Stimulated activated CD8-positive, alpha-beta memory T cell treated with anti-CD3 and anti-CD28 coated beads, Interleukin-12 subunit alpha, Interleukin-12 subunit beta, amount 100 ng/mL, for 1 hour (primary cell): ENCODE results near the gene PGLYRP3.

Experiments used
- DNase-seq: peaks from one replicate; pipeline ENCODE4 v3.0.0-alpha.2; 2020; ENCODE audit warnings: low read depth

The PGLYRP3 gene

GRCh38 chr1:153260585-153261280, 52.0 kb downstream of the PGLYRP3 start:
- DNase-seq = no peak

DNA sequence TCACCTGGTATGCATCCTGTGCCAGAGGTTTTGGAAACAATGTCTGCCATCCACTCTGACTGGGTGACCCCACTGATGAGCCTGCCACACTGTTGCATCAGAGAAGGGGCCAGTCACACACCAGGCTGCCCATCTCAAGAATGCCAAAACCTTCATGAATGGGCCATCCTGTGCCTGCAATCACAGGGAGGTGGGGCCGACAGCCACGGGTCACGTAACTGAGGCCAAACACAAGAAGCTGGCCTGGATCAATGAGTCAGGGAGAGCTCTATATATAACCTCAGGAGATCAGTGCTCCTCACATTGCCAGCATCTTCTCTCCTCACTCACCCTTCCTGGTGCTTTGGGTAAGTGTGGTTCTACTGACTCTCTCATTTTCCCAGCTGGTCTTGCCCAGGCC, 53.4 kb downstream of the PGLYRP3 start, which contains the start of gene LORICRIN:
TSS of gene LORICRIN (plus strand) at position 301 of the 400 bp plus-strand sequence. CDS start 1,263 bp downstream, outside the sequence.
- DNase-seq = no peak

GRCh38 chr1:153253693-153254092, 59.1 kb downstream of the PGLYRP3 start:
- DNase-seq = no peak

DNA sequence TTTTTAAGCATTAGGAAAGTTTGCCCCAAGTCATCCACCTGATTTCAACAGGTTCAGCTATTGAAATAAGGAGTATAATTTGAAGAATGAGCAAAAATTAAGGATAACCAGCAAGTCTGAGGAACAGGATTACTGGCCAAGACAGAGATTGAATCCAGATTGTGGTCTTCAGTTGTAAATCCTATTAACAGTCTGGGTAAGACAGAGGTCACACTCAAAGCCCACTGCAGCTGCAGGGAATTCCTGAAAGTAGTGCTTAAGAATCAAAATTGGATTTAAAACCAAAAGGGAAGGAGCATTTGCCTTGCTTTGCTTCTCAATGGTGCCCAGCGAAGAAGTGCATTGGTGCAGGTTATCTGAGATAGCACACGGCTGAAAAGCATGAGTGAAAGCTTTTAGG, 59.7 kb downstream of the PGLYRP3 start:
- DNase-seq = no peak

- DNase-seq = no peak
Measured at GRCh38 chr1:153251988-153252387, 60.8 kb downstream of the PGLYRP3 start.

DNA sequence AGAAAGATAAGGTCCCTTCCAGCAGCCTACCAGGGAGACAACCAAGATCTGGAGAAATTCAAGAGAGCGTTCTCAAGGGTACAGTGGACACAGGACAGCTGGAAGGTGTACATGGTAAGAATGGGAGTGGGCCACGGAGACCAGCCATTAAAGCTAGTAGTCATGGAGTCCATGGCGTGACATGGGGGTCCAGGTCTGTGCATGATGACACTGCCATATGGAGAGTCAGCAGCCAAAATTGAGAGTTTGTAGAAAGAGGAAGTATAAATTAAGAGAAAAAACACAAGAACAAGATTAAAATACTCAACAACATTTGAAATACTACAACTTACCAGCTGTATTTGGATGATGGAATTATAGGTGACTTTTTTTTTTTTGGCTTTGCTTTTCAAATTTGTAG, 61.2 kb downstream of the PGLYRP3 start:
- DNase-seq = no peak

DNA sequence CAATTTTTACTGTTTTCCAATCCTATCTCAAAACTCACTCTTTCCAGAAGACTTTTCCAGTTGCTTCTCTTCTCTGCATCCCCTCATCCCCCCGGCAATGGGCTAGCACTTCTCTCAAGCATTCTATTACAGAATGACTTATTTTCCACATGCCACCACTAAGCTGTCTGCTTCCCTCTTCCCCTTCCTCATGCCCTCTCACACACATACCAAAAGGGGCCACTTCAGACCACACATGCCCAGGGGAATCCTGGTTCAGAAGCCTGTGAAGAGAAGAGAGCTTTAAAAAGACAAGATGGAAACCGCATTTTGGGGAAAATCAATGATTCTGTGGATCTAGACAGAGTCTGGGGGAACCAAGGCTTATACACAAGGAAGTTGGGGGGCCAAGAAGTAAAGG, 61.7 kb downstream of the PGLYRP3 start:
- no peak for DNase-seq

GRCh38 chr1:153250166-153250565, 62.6 kb downstream of the PGLYRP3 start:
- no peak for DNase-seq

GRCh38 chr1:153248176-153248879, 64.4 kb downstream of the PGLYRP3 start:
- DNase-seq = no peak
